Glomerular visceral epithelial cell (primary cell): ENCODE data around the gene CCDC85A.
"Not testable (repeated sequence)": the region's sequence is repeated elsewhere in the genome, so short reads cannot be mapped to it uniquely, and the experiment has no call there.

Experiments
- DNase-seq: peaks from one replicate; pipeline ENCODE4 v3.0.0-alpha.2; 2016; ENCODE audit errors: extremely low spot score

CCDC85A gene

DNA sequence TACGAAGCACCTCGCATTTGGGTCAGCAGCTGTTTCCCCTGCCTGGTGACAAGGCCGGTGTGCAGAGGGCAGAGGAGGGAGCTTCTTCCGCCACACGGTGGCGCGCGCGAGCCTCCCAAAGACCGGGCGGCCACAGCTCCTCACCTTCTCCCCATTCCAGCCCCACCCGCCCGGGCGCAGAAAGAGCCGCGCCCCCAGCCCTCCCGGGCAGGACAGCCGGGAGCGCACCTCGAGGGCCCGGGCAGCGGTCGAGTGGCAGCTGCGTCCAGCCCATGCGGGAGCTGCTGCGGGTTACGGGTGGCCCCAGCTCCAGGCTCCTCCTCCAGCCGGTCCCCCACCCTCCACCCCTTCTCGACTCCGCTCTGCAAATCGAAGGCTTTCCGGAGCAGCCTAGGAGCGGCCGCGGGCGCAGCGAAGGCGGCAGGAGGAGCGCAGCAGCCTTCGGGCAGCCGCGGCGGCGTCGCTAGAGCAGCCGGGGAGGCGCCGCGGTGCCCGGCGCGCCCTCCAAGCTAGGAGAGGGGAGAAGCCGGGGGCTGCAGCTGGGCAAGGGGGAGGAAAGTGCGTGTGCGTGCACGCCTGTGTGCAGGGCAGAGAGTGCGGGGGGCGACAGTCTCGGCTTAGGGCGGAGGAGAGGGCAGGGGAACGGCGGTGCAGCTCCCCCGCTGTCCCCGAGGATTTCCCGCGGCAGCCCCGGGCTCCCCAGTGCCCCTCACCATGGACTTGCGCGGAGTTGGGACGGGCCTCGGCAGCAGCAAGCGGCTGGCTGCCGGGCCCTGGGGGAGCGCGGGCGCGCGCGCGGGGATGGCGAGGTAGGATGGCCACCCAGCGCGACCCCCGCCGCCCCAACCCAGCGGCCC, at the start of gene CCDC85A:
TSS of gene CCDC85A (plus strand) at position 348 of the 857 bp plus-strand sequence. CDS start 635 bp downstream, outside the sequence.
- DNase-seq = peak; percentile 86

DNA sequence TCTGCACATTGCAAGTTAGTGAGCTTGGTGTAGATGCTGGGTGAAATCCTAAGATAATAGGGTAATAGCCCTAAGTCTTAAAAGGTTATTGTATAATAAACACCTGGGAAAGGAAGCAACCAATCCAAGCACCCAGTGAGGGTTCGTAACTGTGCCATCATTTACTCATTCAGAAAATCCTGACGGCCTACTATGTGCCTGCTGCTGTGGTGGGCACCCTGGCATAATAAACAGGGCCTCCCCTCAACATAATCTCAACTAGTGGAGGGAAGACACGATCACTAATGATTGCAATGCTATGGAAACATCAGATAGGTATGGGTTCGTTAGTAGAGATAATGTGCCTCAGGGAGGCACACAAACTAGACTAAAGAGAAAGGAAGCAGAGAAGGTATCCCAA, 48.9 kb upstream of the CCDC85A start:
- DNase-seq = no peak

DNA sequence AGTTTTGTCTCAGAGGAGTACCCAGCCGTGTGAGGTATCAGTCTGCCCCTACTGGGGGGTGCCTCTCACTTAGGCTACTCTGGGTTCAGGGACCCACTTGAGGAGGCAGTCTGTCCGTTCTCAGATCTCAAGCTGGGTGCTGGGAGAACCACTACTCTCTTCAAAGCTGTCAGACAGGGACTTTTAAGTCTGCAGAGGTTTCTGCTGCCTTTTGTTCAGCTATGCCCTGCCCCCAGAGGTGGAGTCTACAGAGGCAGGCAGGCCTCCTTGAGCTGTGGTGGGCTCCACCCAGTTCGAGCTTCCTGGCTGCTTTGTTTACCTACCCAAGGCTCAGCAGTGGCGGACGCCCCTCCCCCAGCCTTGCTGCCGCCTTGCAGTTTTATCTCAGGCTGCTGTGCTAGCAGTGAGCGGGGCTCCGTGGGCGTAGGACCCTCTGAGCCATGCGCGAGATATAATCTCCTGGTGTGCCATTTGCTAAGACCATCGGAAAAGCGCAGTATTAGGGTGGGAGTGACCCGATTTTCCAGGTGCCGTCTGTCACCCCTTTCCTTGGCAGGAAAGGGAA, 41.2 kb upstream of the CCDC85A start:
- DNase-seq = not testable (repeated sequence)

DNA sequence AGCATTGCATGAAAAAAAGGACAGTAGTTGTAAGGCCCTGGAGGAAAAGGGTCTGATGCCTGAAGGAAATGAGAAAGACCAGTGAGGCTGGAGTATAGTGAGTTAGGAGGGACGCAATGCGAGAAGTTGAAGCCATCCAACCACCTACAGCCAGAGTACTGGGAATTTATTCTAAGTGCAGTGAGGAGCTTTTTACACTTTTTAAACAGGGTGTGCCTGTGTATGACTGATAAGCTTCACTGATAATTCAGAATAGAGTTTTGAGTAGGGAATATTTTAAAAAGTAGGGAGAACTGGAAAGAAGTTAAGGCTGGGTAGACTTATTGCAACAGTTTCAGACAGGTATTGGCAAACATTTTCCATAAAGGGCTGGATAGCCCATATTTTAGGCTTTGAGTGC, 35.9 kb upstream of the CCDC85A start:
- DNase-seq = no peak

DNA sequence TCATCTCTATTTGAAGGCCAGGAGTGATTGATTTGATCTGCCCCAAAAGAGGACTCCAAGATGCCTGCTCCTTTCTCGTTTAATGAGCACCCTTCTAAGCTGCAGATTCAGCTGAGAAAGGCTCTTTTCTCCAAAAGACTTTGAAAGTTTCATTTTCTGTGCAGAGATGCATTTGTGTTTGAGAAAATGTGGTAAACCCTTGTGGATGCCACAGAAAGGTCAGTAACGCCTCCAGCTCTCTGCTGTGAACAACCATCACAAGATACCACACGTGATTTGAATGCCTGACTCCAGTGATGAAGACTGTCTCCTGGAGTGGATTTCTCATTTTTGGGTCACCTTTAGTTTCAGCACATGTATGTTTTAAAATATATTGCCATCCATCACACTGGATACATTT, 35.0 kb upstream of the CCDC85A start:
- no peak for DNase-seq

DNA sequence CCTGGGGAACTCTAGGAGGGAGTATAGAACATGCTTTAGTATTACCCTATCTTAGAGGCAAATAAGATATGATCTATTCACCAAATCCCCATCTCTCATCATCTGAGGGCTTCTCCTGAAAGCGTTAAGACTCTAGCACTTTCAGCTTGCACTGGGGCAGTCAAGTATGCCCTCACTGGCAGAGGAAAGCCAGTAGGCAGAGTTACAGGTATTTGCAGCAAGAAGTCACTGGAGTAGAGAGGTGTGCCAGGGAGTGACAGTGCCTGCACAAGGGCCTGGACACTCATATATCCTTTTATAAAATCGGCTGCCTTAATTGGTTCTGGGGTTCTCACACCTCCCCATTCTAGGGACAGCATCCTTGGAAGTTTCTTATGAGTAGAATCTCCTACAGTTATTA, 31.9 kb upstream of the CCDC85A start:
- DNase-seq = no peak

DNA sequence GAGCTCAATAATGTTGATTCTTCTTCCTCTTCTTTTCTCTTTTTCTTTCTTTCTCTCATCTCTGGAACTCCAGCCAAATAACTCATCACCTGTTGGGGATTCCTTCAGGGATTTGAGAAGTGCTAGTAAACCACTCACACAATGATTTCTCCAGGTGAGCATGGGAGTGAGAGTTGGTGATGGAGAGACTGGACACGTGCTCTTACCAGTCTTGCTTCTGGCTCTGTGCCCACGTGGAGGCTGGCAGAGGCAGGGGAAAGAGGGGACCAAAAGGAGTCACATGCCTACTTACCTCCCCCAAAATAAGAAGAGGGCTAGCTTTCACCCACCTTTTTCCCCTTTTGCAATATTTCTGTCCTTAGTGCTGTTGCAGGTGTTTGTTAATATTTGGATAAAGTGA, 28.6 kb upstream of the CCDC85A start:
- no peak for DNase-seq

DNA sequence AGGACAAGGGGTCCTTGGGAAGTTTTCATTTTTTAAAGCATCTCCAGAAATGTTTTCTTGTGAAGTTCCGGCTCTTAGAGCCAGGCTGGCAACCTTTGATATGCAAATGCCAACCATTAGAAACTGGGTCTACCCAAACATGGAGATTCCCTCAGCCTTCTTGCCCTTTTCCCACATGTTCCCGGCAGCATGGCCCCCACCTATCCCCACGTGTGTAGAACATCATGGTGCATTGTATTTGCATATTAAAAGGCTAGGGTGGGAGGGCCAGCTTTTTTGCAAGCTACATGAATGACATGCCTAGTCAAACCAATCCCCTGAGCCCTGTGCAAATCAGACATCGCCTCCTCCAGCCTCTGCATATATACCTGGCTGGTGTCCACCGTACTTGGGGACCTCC, 23.9 kb upstream of the CCDC85A start:
- DNase-seq = not testable (repeated sequence)

DNA sequence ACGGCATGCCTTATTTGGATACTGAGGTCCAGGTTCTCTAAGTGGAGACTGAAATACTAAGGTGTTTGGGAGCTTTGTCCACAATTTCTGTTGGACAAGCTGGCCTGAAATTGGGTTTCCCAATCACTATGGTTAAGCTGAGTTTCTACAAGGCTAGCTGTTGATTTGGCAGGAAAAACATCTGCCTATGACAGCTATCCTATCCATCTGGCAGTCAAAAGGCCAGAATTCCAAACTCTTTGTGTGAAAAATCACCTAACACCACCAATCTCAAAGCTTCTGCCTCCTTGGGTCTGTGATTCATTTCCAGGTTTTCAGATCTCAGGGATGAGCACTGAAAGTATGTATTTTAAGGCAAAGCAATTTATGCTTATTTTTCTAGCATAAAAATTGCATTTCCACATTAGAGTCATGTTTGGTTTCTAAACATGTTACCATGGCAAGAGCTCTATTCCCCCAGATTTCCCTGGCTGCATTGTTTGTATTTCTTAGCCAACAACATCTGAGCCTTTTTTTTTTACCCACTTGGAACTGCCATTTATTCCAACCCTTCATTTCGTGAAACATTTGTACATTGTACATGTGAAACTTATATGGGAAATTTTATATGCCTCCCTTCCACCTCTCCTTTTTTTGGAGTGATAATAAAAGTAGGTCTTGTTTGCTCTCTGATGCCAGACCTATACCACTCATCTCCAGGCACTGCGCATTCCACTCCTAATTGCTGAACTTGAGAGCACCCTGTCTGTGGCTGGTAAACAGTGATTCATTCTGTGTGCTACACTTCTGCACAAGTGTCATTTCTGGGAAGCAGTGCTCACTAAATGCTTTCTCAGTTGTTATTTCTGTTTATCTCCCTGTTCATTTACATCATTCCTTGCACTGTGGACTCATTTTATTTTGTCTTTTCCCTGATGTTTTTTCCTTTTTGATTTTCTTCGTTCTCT, 15.9 kb upstream of the CCDC85A start:
- peak; percentile 15 for DNase-seq

DNA sequence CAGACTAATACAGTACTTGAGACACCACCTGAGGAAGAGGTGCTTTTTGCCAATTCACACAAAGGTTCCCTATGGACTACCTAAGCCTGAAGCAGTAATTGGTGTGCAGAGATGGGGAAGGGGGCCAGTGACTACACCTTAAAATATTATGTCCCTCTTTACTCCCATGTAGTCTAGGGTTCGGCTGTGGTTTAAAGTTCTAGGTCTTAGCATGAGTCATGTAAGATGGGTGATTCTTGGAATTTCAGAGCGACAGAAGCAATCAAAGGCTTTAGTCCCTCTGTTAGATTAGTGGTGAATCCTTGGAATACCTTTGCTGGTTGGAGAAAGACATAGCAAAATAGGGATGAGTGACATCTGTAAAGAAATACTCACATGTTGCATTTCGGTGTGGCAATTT, 14.3 kb upstream of the CCDC85A start:
- DNase-seq = no peak

DNA sequence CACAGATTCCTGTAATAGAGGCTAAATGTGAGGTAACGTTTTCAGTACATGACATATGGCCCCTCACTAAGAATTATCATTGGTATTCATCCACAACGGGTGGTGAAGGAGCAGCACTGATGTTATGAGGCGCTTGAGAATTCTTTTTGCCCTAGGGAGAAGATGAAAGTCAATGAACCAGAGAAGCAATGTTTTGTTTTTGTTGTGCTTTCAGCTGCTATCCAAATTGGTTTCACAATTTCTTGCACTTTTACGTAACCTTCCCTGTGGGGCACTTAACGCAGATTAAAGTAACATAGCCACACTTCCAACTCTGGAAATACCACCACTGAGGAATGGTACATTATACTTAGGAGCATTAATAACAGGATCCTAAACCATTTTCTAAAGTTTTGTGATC, 13.3 kb upstream of the CCDC85A start:
- DNase-seq = no peak

DNA sequence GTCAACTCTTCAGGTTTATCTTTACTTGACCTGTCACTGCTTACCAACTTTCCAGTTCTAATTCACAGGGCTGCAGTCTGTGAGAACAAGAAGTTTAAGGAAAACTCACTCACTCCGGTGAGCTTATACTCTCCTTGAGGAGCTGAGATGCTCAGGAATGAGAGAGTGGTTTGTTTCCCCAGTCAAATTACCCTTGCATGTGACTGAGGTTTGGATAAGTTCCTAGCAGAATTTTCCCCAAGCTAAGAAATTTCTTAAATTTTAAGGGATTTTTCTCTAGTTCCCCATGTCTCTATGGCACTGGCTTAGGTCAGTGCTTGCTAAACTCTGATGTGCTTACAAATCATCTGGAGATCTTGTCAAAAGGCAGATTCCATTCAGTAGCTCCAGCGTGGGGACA, 12.8 kb upstream of the CCDC85A start:
- DNase-seq = no peak

DNA sequence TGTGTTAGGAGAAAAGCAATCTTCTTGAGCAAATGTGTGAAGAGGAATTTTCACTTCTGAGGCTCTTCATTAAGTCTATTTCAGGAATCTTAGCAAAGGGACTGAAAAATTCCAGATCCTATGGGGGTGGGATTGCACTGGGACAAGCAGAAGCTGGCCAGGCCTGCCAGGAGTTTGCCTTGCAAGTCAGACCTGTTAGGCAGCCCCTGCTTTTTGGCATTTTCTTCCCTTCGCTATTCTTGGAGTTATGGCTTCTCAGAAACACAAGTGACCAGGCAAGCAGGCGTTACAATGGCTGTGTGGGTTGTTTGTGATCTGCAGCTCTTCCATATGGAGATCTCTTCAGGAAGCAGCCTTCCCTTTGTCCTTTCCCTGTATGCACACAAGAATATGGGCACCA, 8.0 kb upstream of the CCDC85A start:
- no peak for DNase-seq

DNA sequence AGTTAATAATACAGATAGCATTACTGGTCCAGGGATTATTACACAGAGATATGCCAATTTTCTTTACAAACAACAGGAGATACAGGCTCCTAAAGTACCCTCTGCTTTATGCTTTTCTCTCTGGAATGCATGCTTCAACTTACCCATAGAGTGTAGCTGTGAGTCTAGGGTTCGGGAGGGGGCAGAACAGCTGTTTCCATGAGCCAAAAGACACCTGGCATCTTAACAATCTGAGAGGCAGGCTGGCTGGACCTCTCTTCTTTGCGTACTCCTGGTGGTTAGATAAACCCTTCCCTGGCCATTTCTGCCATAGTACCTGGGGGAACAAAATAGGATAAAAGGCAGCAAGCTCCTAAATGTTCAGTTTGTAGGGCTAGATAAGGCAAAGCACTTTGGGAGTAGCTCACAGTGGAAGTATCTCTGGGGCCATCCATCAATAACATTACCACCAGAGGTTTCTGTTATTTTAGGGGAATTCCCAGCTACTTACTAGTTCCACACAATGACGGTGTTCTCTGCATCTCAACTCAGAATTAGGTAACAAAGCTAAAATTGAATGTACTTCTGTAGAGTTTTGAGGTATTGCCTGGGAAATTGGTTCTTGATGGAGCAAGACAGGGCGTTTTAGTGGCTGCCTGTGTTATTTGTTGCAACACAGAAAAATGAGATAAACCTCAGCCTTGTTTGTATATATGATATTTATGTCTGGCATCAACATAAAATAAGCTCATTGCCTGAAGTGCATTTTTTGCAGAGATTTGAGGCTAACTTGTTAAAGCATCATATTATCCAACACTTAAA, 6.2 kb upstream of the CCDC85A start:
- no peak for DNase-seq

DNA sequence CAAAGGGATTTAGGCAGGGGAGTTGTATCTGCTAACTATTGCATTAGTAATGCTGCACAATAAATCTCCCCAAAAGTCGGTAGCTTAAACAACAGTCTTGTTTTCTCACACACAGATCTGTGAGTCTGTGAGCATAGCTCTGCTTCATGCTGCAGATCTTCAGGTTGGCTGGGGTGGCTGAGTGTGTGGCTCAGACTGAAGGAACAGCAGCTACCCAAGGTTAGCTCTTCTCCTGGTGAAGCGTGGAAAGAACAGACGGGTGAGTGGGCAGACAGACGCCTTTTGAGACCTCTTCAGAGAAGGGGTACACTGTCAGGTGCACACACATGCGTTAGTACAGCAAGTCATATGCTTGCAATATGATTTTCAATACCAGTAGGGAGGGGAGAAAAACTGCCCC, 3.9 kb upstream of the CCDC85A start:
- DNase-seq = no peak

DNA sequence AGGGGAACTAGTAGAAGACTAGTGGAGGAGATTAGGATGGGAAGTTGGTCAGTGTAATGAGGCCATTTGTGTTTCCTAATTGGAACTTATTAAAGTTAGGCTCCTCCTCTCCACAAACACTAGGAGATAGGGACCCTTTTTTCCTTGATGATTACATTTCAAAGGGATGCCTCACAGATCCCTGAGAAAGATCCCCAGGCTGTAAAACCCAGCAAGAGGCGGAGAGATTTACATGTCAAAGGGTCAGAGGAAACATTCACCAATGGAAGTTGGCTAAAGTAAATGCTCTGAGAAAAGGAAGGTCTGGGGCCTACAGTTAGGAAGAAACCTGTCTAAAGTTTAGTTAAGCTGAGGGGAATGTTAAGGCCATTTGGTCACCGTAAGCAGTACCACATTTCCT, 1.4 kb upstream of the CCDC85A start:
- no peak for DNase-seq

DNA sequence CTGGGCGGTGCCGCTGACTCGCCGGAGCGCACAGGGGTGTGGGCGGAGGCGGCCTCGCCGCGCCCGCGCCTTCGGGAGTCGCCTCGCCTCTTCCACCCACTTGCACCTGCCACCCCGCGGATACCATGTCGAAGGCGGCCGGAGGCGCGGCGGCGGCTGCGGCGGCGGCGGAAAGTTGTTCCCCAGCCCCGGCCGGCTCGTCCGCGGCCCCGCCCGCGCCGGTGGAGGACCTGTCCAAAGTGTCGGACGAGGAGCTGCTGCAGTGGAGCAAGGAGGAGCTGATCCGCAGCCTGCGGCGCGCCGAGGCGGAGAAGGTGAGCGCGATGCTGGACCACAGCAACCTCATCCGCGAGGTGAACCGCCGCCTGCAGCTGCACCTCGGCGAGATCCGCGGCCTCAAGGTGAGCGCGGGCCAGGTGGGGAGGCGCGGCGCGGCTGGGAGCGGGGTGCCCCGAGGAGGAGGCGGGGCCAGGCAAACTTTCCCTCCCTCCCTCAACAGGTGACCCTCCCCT, 766 bp downstream of the CCDC85A start:
- peak; percentile 17 for DNase-seq

DNA sequence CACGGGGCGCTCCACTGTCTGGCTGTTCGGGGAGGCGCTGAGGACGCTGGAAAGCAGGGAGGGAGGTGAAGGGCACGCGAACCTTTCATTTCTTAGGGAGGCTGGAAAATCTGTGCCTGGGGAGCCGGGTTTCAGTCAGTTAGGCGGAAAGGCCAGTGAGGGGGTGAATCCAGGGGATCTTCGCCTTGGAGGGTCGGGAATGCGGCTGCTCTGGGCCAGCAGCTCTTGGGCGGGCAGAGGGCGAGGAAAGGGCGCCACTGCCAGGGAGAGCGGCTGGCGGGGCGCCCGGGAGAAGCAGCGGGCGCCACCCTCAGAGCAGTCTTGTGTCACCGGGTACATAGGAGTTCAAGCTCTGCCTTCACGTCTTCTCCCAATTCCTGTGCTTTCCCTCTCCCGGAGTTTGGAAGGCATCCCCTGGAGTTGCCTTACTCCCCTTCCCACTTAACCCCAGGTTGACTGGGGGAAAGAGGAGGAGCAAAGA, 1.4 kb downstream of the CCDC85A start:
- peak; percentile 34 for DNase-seq

DNA sequence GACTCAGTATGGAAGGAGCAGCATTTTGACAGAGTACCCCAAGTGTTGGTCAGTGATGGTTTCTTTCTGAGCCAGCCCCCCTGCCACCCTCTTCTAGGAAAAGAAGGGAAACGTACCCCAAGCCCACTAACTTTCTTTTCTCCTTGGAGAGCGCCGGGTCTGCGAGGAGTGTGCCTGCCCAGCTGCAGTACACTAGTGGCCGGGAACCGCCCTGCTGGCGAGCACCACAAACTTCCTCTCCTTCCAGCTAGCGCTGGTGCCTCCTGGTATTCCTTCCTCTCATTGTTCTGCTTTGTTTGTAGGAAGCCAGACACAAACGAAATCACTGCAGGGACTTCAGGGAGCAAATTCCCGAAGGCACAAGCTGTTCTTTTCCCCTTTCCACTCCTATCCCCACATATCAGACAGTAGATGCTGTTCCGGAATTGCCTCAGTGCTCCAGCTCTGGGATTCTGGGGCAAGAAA, 1.8 kb downstream of the CCDC85A start:
- peak; percentile 38 for DNase-seq

DNA sequence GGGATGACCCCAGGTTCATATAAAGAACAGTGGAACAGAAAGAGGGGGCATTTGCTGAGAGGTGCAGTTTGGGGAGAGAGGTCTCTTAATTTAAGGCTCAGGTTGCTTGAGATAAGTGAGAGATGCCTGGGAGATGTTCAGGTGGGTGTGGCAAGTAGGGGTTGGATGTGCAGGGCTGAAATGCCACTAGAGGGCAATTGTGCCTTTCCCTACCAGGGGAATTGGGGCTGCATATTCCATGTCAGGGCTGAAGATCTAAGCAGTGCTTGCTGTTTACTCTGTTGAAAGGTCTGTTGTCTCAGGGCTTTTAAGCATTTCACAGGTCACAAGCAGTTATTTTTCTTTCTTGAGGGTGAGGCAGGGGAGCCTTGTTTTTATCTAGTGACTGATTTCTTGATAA, 7.8 kb downstream of the CCDC85A start:
- DNase-seq = peak; percentile 46

DNA sequence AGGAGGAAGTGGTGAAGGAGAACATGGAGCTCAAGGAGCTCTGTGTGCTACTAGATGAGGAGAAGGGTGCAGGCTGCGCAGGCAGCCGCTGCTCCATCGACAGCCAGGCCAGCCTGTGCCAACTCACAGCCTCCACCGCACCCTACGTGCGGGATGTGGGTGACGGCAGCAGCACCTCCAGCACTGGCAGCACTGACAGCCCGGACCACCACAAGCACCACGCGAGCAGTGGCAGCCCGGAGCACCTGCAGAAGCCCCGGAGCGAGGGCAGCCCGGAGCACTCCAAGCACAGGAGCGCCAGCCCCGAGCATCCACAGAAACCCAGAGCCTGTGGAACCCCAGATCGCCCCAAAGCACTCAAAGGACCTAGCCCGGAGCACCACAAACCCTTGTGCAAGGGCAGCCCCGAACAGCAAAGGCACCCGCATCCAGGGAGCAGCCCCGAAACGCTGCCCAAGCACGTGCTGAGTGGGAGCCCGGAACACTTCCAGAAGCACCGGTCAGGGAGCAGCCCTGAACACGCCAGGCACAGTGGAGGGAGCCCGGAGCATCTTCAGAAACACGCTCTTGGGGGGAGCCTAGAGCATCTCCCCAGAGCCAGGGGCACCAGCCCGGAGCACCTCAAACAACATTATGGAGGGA, 9.0 kb downstream of the CCDC85A start:
- no peak for DNase-seq
